Fibroblast of lung (primary cell): ENCODE results near the gene PNMA8C. TPM values are rescaled to one million over a fixed set of nuclear protein-coding genes. Genes with fewer than 3 reads are reported as not detected.
A peak's percentile ranks its signal among the peaks of the same experiment; 100 is the strongest.

Source experiments
- DNase-seq, 2 donors: peaks; one replicate each; pipeline versions ENCODE4 v3.0.0 to v3.0.0-alpha.2; 2010; ENCODE audit warnings: low read depth in 2 of 2
- H2AFZ ChIP-seq: 2 replicates; pipeline ENCODE4 v1.5.1; 2012; ENCODE audit warnings: low read length, control low read depth, inconsistent platforms
- H3K27ac ChIP-seq: 2 replicates; pipeline ENCODE4 v1.5.1; 2011; ENCODE audit warnings: low read length, control low read depth; ENCODE audit not compliant: insufficient read depth
- H3K27me3 ChIP-seq: 2 replicates; pipeline ENCODE4 v1.5.1; 2011; ENCODE audit warnings: mild to moderate bottlenecking, low read length; ENCODE audit not compliant: control insufficient read depth, insufficient read depth
- H3K36me3 ChIP-seq: 2 replicates; pipeline ENCODE4 v1.5.1; 2011; ENCODE audit warnings: low read length; ENCODE audit not compliant: control insufficient read depth, insufficient read depth
- H3K4me1 ChIP-seq: 2 replicates; pipeline ENCODE4 v1.5.1; 2011; ENCODE audit warnings: low read length; ENCODE audit not compliant: control insufficient read depth, insufficient read depth; ENCODE audit errors: extremely low read depth
- H3K4me2 ChIP-seq: 2 replicates; pipeline ENCODE4 v1.5.1; 2011; ENCODE audit warnings: low read length, control low read depth; ENCODE audit not compliant: insufficient read depth; ENCODE audit errors: extremely low read depth
- H3K4me3 ChIP-seq, 4 experiments: fragments of 200-600 bp in 1 of 4; sonication (generic) in 1 of 4; replicated peaks in 1 of 4; 2 replicates each; pipeline ENCODE4 v1.5.1; 2011 to 2016; ENCODE audit warnings: low read length in 4 of 4, low read depth in 3 of 4, mild to moderate bottlenecking in 3 of 4, control low read depth in 2 of 4, inconsistent platforms in 1 of 4, mixed read lengths in 1 of 4; ENCODE audit not compliant: insufficient read depth in 1 of 4; ENCODE audit errors: control extremely low read depth in 1 of 4
- H3K79me2 ChIP-seq: 2 replicates; pipeline ENCODE4 v1.5.1; 2012; ENCODE audit warnings: mild to moderate bottlenecking, low read length, inconsistent platforms; ENCODE audit not compliant: control insufficient read depth, insufficient read depth
- H3K9ac ChIP-seq: 2 replicates; pipeline ENCODE4 v1.5.1; 2011; ENCODE audit warnings: mild to moderate bottlenecking, low read length, control low read depth; ENCODE audit not compliant: insufficient read depth
- H3K9me3 ChIP-seq: 2 replicates; pipeline ENCODE4 v1.5.1; 2012; ENCODE audit warnings: low read depth, low read length; ENCODE audit not compliant: control insufficient read depth, insufficient read depth
- H4K20me1 ChIP-seq: 2 replicates; pipeline ENCODE4 v1.5.1; 2011; ENCODE audit warnings: low read length; ENCODE audit not compliant: control insufficient read depth, insufficient read depth; ENCODE audit errors: extremely low read depth
- CTCF ChIP-seq, 2 donors: IDR thresholded peaks in 1 of 2; conservative IDR thresholded peaks in 1 of 2; 1 replicate in 1 of 2; 2 replicates in 1 of 2; pipeline ENCODE4 v1.5.1; 2011 to 2012; ENCODE audit warnings: low read length in 2 of 2, control low read depth in 1 of 2, inconsistent platforms in 1 of 2, low read depth in 1 of 2, mild to moderate bottlenecking in 1 of 2
- EZH2 ChIP-seq: IDR thresholded peaks from 2 replicates; pipeline ENCODE4 v1.5.1; 2012; ENCODE audit warnings: low read length, control low read depth, mild to moderate bottlenecking; ENCODE audit errors: missing control alignments
- polyA plus RNA-seq, 2 donors: library from polyadenylated mRNA; depleted of rRNA in 1 of 2; stranded (reverse) in 1 of 2; unstranded in 1 of 2; fragments of >200 nt; gene quantifications; 2 replicates each; pipeline ENCODE4 v1.2.1, GENCODE V29; 2011 to 2012; ENCODE audit warnings: missing spikeins in 1 of 2
- total RNA-seq: library from RNA; depleted of rRNA; stranded (reverse); fragments of >200 nt; gene quantifications from 2 replicates; pipeline ENCODE4 v1.2.1, GENCODE V29; 2014

The PNMA8C gene
- total and polyA plus RNA-seq, 2 donors (not counting 1 experiment from before 2014, with no cell fraction given), result 0.01 to 0.17 TPM

GRCh38 chr19:46394402-46394797 is 34.3 kb downstream of the PNMA8C start:
- Histone ChIP-seq H2AFZ (no peak overlapping the region), H3K9ac (no peak overlapping the region), H3K27me3 (no peaks in the 10 kb centered on the region), H3K4me1 (peaks cover 16% of the 10 kb centered on the region), H3K4me2 (no peak overlapping the region), H4K20me1 (no peaks in the 10 kb centered on the region), H3K79me2 (no peaks in the 10 kb centered on the region), H3K36me3 (peaks cover 12% of the 10 kb centered on the region), H3K27ac (no peak overlapping the region), H3K9me3 (no peaks in the 10 kb centered on the region), H3K4me3 (no peak overlapping the region)
- no peak for TF ChIP-seq EZH2
- TF ChIP-seq CTCF (conservative IDR thresholded peaks at IDR 0.05 in 1 of 2, IDR thresholded peaks at IDR 0.05 in 1 of 2; ENCODE audit: low read depth in 1 of 2, low read length in 2 of 2), result no peak
- DNase-seq, result peak in 1 of 2 donors; percentile 50

GRCh38 chr19:46393456-46394401 is 35.0 kb downstream of the PNMA8C start:
- H3K4me3 ChIP-seq, result no peak overlapping the region
- TF ChIP-seq CTCF (conservative IDR thresholded peaks at IDR 0.05 in 1 of 2, IDR thresholded peaks at IDR 0.05 in 1 of 2; ENCODE audit: low read depth in 1 of 2, low read length in 2 of 2) (no peak), EZH2 (no peak)
- H3K79me2 ChIP-seq, result no peaks in the 10 kb centered on the region
- no peak for DNase-seq
- H2AFZ ChIP-seq, result no peak overlapping the region
- H4K20me1 ChIP-seq, result no peaks in the 10 kb centered on the region
- H3K9me3 ChIP-seq, result no peaks in the 10 kb centered on the region
- H3K36me3 ChIP-seq, result peaks cover 14% of the 10 kb centered on the region
- no peak overlapping the region for H3K4me2 ChIP-seq
- H3K9ac ChIP-seq, result no peak overlapping the region
- peaks cover 16% of the 10 kb centered on the region for H3K4me1 ChIP-seq
- no peaks in the 10 kb centered on the region for H3K27me3 ChIP-seq
- no peak overlapping the region for H3K27ac ChIP-seq

GRCh38 chr19:46392837-46393236 is 35.9 kb downstream of the PNMA8C start:
- Histone ChIP-seq H4K20me1 (no peaks in the 10 kb centered on the region), H3K9me3 (no peaks in the 10 kb centered on the region), H3K79me2 (no peaks in the 10 kb centered on the region), H3K36me3 (peaks cover 21% of the 10 kb centered on the region), H3K4me1 (peaks cover 16% of the 10 kb centered on the region), H3K4me3 (no peak overlapping the region), H2AFZ (no peak overlapping the region), H3K9ac (peak overlapping the region; percentile 26), H3K27me3 (no peaks in the 10 kb centered on the region), H3K4me2 (peak overlapping the region; percentile 62), H3K27ac (peak overlapping the region; percentile 75)
- no peak for DNase-seq
- TF ChIP-seq EZH2 (no peak), CTCF (conservative IDR thresholded peaks at IDR 0.05 in 1 of 2, IDR thresholded peaks at IDR 0.05 in 1 of 2; ENCODE audit: low read depth in 1 of 2, low read length in 2 of 2) (no peak)
